HG02840 (cell line): ENCODE data around the gene SORL1.

Experiments used
- ATAC-seq: cut with Tn5 transposase; IDR thresholded peaks from one replicate; pipeline ENCODE4 v1.9.1; 2021; ENCODE audit warnings: mild to moderate bottlenecking, moderate library complexity, moderate number of reproducible peaks; ENCODE audit not compliant: unreplicated experiment, low FRiP score

The SORL1 gene

DNA sequence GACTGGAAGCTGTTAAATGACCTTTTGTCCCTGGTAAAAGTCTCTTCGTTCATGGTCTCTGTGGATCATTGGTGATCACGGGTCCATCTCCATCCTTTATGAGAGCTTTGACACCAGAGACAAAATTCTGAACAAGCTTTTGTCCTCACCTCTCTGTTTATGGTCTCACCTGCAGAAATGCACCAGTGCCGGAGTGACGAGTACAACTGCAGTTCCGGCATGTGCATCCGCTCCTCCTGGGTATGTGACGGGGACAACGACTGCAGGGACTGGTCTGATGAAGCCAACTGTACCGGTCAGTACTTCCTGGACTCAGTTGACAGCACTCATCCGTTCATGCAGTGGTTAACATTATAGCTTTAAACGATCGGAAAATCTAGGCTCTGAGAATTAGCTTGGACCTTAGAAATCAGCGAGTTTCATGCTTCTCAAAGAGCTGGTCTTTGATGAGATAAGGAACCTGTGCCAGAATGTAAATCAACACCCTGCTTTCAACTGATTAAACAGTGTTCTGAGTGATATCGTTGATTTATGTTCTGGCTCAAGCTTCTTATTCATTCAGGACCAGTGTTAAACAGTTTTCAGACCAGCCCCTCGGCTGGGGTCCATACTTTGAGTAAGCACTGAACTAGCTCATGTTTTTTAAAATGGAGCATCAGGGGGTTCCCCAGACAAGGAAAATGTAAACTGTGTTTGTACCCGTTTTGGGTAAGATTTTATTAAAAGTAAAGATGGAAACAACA is 125.2 kb downstream of the SORL1 start:
- ATAC-seq: no peak

- no peak for ATAC-seq
Observed at GRCh38 chr11:121578251-121578976, 126.3 kb downstream of the SORL1 start.

GRCh38 chr11:121580154-121580553 is 128.0 kb downstream of the SORL1 start:
- no peak for ATAC-seq

- ATAC-seq: no peak
Observed at GRCh38 chr11:121581607-121582006, 129.5 kb downstream of the SORL1 start.

GRCh38 chr11:121582296-121582695 is 130.2 kb downstream of the SORL1 start:
- ATAC-seq: no peak

GRCh38 chr11:121583825-121584224 is 131.7 kb downstream of the SORL1 start:
- ATAC-seq: no peak

DNA sequence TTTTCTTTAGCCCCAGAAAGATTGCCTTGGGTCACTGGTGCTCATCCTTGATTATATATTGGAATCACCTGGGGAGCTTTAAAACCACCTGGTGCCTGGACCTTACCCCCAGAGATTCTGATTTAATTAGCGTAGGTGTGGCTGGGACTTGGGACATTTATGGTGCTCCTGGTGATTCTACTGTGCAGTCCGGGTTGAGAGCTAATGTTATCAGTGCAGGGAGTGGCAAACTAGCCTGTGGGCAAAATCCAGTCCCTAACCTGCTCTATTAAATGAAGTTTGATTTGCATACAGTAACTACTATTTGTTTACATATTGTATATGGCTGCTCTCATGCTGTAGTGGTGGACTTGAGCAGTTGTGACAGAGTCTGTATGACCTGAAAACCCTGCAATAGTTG is 134.6 kb downstream of the SORL1 start:
- no peak for ATAC-seq

GRCh38 chr11:121587182-121587581 is 135.1 kb downstream of the SORL1 start:
- ATAC-seq: no peak

GRCh38 chr11:121588747-121589146 is 136.6 kb downstream of the SORL1 start:
- no peak for ATAC-seq

DNA sequence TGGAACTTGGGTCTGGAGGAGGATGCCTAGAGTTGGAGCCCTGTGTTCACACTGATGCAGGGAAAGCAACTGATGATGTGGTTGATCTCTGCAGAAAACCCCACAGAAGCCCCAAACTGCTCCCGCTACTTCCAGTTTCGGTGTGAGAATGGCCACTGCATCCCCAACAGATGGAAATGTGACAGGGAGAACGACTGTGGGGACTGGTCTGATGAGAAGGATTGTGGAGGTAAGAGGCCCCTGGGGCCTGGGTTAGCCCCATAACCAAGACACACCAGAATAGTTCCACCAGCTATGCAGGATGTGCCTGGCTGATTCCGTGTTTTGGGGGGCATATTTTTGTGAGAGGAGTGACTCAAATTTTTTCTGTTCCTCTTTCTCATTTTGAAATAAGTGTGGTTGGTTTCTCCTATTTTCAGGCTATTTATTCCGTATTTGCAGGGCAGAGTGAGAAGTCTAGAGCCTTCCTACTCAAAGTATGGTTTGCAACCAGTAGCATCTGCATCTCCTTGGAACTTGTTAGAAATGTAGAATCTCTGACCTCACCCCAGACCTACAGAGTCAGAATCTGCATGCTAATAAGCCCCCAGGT is 137.9 kb downstream of the SORL1 start:
- ATAC-seq: peak; percentile 73

DNA sequence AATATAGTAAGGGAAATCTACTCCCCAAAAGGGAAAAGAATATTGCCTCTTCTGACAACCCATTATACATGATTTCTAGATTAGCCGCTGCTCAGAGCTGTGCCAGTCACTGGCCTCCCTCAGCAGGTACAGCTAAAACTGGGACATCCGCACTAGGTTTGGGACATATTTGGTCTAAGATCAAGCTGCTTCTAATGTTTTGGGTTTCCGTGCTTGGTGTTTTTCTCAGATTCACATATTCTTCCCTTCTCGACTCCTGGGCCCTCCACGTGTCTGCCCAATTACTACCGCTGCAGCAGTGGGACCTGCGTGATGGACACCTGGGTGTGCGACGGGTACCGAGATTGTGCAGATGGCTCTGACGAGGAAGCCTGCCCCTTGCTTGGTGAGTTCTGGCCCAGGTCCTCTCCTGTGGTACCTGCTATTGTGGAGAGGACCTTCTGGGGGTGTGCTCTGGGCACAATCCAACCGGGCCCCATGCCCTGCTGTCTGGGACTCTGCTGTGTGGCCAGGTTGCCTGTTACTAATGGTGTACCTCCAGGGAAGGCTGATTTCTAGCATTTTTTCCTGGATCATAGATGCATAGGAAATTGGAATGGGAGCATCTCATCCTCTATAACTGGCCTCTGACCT is 138.8 kb downstream of the SORL1 start:
- ATAC-seq: peak; percentile 11

DNA sequence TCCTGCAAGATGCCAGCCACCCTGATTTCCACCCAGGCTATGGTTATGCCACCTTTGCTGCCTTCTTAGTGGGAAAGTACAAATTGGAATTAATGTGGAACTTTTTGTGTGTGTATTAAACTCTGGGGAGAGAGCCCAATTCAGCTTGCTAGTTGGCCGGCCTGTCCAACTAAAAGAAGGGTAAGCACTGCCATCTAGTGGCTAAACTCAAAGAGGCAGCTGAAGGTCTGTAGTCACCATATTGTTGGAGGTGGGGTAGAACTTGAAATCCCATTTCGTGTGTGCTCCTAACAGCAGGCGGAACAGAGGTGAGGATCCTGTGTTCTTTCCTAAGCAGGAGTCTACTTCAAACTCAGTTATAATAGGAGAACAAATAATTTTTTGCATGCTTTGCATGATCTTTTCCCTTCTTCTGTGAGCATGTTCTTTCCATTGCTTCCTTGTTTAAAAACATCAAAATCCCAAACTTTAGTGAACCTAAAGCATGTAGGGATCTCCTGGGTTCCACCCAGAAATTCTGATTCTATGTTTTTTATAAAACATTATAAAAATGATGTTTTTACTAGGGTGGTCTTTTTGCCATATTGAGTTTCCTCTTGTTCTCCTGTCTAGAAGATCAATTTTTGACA is 139.4 kb downstream of the SORL1 start:
- ATAC-seq: peak; percentile 36

DNA sequence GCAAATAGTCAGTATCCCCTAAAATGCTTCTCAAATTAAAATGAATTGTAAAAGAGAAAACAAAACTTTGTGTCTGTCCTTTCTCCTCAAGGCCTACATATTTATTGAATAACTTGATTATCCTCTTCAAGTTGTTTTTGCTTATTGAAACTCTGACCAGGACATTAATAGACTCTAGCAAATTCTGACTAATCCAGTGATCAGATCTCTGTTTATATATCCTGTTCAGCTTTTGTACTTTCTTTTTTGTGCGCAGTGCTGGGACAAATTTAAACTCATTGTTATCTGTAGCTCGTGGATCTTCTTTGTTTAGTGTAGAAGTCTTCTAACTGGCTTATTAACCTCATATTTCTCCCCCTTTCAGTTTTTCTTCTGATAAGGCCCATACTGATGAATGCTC is 140.6 kb downstream of the SORL1 start:
- no peak for ATAC-seq

GRCh38 chr11:121595717-121596161 is 143.6 kb downstream of the SORL1 start:
- no peak for ATAC-seq

DNA sequence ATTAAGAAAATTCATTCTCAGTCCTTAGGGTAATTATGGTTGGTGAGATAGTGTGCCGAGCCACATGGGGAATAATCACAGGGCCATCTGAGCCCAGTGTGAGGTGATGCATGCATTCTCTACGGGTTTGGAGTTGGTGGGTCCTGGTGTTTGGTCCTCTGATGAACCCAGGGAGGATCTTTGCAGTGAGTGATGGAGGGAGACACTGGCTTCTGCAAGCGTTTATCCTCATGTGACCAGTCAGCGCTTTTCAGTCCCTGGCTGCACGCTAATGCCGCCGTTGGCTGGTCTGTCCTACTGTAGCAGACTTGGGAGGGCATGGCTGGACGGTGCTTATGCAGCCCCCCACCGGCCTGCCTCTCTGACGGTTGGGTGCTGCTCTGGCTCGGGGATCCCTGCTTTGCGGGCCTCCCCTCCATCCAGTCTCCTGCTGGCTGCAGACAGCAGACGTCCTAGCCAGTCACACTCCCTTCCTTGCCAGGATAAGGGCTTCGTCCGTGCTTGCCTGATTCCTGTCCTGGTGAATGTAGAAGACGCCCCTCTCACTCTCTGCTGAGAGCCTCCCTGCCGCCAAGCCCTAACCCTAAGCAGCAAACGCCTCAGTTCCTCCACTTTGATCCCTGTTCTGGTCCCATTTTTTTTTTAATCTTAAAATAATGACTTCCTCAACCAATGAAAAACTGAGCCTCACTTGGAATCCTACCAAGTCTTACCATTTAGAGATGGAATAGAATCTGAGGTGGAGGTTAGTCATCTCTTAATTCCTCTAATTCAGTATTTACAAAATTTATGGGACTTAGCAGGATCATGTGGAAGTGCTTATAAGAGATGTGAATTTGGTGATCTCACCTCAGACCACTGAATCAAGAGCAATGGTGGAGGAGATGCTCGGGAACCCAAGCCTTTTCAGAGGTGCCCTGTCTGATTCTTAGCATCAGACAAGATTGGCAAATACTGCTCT is 144.4 kb downstream of the SORL1 start:
- ATAC-seq: no peak

DNA sequence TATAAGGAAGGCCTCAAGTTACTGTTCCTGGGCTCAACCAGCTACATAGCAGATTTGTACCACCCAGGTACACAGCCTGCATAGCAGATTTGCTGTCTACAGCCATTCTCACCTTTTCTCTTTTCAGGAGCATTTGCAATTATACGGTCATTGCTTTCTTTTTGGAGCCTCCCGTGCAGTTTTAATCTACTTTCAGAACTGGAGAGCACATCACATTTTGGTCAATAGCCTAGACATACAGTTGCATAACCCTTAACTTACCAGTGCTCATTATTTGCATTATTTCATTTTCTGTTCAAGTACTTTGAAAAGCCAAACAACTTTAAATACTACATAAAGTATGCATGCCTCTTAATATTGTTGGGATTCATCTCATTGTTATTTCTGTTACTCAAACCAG is 151.2 kb downstream of the SORL1 start:
- ATAC-seq: no peak

DNA sequence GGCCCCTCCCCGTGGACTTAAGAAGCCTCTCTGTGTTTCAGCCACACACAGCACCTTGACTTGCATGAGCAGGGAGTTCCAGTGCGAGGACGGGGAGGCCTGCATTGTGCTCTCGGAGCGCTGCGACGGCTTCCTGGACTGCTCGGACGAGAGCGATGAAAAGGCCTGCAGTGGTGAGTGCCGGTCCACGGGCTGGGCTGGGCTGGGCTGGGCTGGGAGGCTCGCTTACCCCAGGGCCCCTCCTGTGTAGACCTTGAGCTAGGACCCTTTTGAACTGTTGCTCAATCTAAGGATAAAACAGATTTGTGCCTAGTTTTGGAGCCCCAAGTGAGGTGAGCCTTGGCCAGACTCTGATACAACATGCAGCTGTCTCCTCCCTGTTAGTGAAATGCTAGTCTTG is 152.0 kb downstream of the SORL1 start:
- no peak for ATAC-seq

DNA sequence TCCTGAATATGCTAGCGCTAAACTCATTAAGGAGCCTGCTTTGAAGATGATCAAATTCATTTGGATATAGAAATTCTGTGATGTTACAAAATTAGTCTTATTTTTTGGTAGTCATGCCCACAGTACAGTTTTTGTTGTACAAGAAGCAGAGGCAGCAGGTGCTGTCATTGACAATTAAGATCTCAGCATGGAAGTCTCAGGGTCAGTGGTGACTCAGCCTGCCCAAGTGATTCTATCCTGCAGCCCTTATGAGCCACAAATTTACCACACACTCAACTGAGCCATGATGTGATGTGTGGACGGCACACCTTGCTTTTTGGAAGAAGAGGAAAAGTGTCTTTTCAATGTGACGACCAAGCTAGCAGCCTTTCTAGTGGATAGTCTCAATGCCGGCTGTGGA is 154.2 kb downstream of the SORL1 start:
- ATAC-seq: no peak

DNA sequence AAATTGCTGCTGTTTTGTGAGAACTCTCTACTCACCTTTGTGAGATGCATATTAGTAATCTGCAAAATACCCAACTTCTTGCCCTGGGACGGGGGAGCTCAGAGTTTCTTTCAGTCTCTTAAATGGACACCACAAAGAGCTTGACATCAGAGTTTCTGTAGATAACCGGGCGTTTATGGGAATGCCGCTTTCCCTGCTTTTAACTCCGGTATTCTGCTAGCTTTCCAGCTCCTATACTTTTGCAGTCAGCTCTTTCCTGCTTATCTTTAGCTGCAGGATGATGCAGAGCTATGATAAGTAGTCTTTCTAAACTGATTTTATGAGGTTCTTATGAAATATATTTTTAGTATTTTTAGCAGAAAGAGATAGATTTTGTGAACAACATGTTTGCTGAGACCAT is 155.2 kb downstream of the SORL1 start:
- ATAC-seq: no peak
